GM21786 (cell line): ENCODE results near the gene CD70.
"Not testable (repeated sequence)": the region's sequence is repeated elsewhere in the genome, so short reads cannot be mapped to it uniquely, and the experiment has no call there.

Experiments
- ATAC-seq: cut with Tn5 transposase; IDR thresholded peaks from one replicate; pipeline ENCODE4 v1.9.1; 2021; ENCODE audit not compliant: unreplicated experiment

The CD70 gene

DNA sequence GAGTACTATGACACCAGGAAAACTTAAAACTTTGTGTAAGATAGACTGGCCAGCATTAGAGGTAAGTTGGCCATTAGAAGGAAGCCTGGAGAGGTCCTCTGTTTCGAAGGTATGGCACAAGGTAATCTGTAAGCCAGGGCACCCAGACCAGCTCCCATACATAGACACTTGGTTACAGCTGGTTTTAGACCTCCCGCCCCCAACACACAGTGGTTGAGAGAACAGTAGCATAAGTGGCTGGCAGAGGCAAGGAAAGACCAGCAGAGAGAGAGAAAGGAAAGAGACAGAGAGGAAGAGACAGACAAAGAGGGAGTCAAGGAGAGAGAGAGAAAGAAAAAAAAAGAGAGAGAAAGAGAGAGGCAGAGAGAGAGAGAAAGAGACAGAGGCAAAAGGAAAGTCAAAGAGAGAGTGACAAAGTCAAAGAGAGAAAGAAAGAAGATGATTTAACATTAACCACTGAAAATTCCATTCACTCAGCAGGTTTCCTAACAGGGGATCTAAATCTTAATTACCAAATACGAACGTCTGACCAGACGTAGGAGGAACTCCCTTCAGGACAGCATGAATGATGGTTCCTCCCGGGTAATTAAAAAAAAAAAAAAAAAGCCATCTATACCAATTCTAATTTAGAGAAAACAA, 7.4 kb upstream of the CD70 start:
- not testable (repeated sequence) for ATAC-seq

DNA sequence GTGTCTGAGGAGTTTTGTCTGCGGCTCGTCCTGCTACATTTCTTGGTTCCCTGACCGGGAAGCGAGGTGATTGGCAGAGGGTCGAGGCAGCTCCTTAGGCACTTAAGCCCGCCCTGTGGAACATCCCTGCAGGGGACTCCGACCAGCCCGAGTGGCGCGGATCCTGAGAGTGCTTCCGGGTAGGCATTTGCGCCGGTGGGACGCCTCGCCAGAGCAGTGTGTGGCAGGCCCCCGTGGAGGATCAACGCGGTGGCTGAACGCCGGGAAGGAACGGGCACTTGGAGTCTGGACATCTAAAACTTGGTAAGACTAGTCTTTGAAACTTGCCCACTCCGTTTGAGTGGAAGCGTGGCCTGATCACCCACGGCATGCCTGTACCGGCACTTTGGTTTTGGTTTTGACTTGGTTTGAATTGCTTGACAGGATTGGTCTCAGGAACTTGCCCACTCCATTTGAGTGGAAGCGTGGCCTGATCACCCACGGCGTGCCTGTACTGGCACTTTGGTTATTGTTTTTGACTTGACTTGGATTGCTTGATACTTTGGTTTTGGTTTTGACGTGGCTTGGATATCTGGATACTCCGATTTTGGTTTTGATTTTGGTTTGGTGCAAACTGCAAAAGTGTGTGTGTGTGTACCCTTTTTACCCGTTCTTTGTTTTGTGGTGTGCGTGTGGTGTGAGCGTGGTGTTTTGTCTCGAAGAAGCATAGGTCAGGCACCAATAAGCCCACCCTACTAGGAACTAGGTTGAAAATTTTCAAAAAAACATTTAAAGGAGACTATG, 6.7 kb upstream of the CD70 start:
- ATAC-seq: not testable (repeated sequence)

DNA sequence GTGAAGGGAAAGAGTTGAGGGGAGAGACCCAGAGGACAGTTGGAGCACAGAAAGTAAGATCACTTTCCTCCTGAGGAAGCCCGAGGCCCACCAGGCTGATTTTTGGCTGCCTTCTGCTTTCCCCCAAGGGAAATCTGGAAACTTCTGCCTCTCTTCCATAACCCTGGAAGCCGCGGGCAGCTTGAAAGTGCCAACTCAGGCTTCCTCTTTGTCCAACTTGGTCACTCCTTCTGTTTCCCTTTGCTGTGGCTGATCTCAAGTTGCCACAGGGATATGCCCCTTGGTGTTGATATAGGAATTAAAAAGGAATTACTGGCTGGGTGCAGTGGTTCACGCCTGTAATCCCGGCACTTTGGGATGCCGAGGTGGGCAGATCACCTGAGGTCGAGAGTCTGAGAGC, 5.7 kb upstream of the CD70 start:
- ATAC-seq: no peak

DNA sequence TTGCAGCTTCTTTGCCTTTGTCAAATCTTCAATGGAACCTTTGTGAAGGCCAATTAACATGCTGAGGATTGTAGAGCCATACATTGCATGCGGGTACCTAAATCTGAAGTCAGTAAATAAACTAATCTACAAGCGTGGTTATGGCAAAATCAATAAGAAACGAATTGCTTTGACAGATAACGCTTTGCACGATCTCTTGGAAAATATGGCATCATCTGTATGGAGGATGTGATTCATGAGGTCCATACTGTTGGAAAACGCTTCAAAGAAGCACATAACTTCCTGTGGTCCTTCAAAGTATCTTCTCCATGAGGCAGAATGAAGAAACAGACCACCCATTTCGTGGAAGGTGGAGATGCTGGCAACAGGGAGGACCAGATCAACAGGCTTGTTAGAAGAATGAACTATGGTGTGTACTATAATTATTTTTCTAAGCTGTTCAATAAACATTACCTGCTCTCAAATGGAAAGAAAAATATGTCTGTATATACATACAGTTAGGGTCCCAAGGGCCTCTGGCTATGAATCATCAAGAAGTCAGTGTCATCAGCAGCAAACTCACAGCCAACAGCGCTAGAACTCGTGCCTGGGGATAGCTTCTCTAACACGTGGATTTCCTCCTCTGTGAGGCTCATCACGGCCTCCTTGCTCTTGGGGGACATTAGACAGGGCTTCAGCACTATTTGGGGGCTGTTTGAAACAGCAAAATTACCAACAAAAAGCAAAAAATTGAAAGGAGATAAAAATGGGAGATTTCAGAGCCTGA, 2.9 kb upstream of the CD70 start:
- no peak for ATAC-seq

DNA sequence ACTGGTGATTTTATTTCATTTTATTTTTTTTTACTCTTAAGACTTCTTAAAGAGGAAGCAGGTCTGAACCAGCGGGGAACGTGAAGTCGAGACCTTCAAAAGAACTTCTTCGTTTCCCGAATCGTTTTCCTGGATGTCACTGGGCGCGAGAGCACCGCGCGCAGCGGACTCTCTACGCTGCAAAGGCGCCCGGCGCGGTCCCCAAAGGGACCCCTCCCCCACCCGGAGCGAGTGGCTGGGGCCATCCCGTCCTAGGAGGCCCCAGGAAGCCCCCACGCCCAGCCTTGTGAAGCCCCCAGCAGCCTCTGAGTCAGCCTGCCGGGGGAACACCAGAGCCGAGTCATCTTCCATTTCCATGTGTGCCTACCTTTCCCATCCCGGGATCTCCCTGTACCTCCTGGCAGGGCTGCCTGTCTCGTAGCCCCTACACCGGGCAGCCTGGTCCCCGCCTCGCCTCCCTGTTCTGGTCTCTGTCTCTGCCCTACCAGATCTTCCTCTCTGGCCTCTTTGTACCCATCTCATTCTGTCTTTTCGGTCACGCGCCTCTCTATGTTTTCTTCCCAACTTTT, 608 bp downstream of the CD70 start:
- no peak for ATAC-seq

DNA sequence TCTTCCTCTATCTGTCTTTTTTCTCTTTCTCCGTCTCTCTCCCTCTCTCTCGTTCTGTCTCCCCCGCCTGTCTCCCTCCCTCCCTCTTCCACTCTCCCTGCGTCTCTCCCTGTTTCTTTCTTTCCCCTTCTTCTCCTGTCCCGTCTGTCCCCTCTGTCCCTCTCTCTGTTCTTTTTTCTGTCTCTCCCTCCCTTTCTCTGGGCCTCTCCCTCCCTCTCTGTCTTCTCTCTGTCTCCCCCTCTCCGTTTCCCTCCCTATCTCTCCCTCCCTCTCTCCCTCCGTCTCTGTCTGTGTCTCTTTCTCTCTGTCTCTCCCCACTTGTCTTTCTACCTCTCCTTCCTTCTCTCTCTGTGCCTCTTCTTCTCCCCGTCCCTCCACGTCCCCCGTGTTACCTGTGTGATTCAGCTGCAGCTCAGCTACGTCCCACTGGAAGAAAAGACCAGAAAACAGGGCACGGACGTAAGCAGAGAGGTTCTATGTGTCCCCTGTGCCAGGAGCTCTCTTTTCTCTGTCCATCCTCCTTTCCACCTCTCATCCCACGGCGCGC, 1.2 kb downstream of the CD70 start:
- ATAC-seq: no peak

DNA sequence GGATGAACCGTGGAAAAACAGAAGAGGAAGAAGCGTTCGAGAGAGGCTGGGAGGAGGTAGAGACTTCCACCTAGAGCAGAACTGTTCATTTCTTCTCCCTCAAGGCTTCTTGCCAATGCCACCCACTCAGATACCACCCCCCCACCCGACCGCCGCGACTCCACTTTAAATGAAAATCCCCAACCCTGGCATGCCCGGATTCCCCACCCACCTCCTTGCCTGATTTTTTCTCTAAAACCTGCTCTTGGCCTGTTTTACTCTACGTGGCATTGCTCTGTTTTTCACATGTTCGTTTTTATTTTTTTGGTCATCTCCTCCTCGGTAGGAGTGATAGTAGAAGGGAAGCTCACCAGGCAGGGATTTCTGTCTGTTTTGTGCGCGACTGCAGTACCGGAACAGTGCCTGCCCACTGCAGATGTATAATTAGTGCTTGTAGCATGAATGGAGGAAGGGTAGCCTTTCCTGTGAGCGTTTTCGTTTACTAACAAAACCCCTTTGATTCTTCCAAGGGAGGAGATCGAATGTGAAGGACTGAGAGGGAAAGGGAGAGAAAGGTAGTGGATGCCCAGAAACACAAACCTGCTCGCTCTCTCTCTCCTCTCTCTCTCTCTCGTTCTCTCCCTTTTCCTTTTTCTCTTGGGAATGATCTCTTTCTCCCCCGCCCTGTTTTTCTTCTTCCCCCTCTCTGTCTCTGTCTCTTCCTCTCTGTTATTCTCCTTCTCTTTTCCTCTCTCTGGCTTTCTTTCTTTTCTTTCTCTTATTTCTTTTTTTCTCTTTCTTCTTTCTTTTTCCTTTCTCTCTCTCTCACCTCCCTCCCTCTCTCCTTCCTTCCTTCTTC, 2.2 kb downstream of the CD70 start:
- ATAC-seq: no peak

DNA sequence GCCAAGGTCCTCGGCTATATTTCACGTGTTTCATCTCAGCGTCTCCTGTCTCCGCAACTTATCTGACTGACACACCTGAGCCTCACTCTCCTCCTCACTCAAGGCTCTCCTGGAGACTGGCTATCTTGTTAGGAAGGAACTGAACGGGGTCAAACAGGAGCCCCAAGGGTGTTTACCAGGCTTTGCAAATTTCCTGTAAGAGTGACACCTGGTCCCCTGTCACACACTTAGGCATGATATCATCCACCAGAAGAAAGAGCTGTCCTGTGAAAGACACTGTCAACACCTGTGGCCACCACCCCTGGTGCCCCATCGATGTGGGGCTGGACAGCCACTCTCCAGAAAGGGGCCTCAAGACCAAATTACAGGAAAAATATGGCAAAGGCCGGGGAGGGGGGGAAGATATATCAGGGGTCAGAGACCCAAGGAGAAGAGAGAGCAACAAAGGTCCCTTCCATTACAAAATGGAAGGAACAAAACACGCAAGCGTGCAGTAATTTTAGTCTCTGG, 2.9 kb downstream of the CD70 start:
- no peak for ATAC-seq

DNA sequence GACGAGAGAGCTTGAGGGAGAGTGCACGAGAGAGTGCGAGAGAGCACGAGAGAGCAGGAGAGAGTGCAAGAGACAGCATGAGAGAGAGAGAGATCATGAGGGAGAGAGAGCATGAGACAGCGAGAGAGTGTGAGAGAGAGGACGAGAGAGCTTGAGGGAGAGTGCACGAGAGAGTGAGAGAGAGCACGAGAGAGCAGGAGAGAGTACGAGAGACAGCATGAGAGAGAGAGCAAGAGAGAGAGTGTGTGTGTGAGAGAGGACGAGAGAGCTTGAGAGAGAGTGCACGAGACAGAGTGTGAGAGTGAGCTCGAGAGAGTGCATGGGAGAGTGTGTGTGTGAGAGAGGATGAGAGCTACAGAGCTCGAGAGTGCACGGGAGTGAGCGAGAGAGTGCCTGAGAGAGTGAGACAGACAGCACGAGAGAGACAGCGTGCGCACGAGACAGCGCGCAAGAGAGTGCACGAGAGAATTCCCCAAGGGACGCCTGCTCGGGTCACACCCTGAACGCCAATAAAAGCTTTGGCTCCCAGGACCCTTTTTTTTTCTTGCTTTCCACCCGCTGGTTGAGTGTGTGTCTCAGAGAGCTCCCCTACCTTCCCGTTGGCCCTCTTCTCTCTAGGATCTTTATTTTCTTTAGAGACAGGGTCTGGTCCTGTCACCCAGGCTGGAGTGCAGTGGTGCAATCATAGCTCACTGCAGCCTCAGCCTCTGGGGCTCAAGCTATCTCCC, 3.7 kb downstream of the CD70 start:
- no peak for ATAC-seq

DNA sequence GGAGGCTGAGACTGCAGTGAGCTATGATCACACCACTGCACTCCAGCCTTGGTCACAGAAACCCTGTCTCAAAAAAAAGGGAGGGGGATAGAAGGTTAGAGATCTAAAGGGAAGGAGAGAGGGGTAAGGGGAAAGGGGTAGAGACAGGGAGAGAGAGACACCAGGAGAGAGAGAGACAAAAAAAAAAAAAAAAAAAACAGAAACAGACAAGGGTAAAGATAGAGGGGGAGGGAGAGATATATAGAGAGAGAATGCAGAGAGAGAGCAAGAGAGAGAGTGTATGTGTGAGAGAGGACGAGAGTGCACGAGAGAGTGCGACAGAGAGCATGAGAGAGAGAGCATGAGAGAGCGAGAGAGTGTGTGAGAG, 4.2 kb downstream of the CD70 start:
- no peak for ATAC-seq

DNA sequence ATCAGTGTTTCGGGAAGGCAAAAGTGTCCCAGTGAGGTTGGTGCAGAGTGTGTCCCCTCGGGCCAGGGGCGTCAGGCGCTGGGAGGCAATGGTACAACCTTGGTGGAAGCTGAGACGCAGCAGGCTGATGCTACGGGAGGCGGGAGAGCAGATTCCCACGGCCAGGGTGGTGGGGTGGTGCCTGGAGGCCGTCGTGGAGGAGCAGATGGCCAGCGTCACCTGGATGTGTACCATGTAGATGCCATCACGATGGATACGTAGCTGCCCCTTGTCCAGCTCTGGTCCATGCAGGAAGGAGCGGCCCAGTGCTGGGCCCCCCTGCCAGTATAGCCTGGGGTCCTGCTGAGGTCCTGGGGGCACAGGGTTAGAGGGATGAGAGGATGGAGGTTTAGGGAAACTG, 4.9 kb downstream of the CD70 start:
- ATAC-seq: no peak

DNA sequence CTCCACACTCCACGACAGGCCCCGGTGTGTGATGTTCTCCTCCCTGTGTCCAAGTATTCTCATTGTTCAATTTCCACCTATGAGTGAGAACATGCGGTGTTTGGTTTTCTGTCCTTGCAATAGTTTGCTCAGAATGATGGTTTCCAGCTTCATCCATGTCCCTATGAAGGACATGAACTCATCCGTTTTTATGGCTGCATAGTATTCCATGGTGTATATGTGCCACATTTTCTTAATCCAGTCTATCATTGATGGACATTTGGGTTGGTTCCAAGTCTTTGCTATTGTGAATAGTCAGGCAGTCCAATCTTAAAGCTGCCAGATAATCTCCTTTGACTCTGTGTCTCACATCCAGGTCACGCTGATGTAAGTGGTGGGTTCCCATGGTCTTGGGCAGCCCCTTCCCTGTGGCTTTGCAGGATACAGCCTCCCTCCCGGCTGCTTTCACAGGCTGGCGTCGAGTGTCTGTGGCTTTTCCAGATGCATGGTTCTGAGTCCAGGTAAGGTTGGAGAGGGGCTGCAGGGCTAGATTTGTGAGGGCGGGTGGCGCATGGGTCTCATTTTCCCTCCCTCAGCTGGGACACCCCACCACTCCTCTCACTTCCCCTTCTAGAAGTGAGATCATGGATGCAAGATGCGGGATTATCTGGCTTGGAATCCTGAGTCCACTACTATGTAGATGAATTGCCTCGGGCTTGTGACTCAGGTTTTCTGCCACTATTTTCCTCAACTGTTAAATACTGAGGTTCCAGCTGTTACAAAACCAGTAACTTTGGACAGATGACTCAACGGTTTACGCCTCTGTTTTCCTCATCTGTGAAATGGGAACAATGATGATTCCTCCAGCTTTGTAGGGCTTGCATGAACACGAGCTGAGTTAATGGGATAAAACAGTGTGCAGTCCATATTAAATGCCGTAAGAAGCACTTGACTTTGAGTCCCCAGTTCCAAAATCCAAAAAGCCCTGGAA, 8.2 kb downstream of the CD70 start:
- ATAC-seq: not testable (repeated sequence)

DNA sequence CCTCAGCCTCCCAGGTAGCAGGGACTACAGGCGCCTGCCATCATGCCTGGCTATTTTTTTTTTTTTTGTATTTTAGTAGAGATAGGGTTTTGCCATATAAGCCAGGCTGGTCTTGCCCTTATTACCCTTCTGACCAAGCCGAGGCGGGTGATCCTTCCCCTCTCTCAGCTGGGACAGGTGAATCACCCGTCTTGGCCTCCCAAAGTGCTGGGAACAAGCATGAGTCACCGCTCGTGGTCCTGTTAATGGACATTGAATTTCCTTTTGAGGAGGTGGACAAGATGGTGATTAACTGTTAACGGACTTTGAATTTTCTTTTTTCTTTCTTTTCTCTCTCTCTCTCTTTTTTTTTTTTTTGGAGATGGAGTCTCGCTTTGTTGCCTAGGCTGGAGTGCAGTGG, 10.6 kb downstream of the CD70 start:
- no peak for ATAC-seq

DNA sequence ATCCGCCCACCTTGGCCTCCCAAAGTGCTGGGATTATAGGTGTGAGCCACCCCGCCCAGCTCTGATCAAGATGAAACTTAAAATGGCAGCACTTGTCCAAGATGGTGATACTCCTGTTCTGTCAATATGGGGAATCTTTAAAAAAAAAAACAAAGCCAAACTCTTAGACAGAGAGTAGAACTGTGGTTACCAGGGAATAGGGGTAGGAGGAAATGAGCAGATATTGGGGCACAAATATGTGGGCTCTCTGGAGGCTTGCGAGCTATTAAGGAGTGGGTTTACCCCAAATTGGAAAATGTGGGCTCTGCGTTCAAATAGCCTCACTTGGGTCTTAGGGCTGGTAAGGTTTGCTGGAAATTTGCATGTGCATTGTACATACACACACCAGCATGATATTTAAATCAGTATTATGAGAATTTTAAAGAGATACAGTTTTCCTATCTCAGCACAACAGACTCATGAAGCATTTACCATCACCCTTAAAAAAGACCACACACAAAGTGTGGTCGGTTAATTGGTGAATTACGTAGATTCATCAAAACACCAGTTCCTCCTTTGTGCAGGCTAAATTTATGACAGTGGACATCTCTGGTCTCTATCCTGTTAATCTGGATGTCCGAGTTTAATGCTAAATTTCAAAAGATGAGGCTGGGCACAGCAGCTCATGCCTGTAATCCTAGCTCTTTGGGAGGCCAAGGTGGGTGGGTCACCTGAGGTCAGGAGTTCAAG, 11.3 kb downstream of the CD70 start:
- no peak for ATAC-seq

DNA sequence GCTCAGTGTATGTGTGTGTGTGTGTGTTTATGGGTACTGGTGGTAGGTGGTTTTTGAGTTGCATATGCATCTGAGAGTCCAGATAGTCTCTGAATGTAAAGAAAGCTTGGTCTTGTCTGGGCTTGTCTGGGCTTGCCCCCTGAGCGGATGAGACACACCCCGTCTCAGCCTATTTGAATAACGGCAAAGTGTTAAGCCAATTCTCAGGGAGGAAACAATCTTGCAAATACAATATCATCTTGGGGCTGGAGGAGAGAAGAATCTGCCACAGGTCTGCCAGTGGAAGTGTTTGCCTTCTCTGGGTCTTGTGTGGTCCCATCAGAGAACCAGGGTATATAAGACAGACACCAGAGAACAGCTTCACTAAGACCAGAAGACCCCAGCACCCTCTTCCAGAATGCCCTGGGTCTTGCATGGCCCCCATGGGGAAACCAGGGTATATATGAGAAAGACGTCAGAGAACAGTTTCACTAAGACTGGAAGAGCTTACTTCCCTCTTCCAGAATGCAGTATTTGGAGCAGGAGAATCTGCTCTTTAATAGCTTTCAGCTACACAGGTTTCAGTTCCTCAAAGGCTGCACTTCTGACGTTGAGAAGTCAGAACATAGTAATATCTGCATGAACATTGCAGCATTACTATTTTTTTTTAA, 13.3 kb downstream of the CD70 start:
- ATAC-seq: peak; percentile 78

DNA sequence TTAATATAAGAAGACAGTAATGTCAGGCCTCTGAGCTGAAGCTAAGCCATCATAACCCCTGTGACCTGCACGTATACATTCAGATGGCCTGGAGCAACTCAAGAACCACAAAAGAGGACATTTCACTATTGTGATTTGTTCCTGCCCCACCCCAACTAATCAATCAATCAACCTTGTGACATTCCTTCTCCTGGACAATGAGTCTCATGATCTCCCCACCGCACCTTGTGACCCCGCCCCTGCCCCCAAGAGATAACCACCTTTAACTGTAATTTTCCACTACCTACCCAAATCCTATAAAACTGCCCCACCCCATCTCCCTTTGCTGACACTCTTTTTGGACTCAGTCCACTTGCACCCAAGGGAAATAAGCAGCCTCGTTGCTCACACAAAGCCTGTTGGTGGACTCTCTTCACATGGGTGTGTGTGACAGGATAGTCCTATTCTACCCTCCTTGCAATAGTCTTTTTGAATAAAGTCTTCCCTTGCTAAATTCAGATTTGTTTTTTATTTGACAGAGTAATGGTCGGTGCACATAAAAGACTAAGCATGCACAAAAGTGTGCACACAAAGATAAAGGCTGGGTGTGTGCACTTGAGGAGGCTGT, 14.0 kb downstream of the CD70 start:
- ATAC-seq: no peak

DNA sequence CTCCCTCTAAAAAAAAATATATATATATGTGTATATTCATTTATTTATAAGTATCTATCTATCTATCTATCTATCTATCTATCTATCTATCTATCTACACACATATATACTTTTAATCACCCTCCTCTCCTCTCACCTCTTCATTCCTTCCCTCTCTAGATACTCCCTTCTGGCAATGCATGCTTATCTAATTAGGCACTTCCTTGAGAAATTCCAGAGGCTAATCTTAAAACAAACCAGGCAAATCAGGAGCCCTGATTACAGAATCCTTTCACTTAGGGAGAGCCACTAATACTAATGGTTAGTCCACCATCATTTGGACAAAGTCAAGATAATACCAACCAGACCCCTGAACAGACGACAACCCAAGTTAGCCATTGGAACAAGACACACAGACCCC, 17.6 kb downstream of the CD70 start:
- no peak for ATAC-seq
